NB4 (cell line): ENCODE data around the gene NELL2.

Experiments
- TF ChIP-seq, protein P1 (sequence below): IDR thresholded peaks from one replicate; pipeline ENCODE4 v1.5.1; 2012; ENCODE audit warnings: low read depth, low read length
- TF ChIP-seq, protein P2 (sequence below): IDR thresholded peaks from 2 replicates; pipeline ENCODE4 v1.6.1; 2011; ENCODE audit warnings: low read depth, low read length

DNA sequence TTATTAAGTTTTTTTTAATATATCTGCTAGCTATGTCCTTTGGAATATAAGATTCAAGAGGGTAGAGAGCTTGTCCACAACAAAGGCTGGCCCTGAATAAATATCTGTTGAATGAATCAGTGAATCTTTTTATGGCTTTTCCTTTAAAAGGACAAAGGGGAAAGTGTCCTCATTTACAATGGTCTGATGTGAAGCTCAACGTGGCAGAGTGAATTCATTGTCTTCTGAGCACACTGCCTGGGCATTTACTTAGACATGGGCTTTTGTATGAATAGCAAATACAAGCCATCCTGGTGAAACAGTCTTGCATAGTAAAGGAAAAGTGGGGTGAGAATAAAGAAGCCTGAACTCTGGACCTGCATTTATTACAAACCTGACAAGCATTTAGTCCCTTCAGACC lies 201.2 kb downstream of the NELL2 start:
- TF ChIP-seq, protein P1, sequence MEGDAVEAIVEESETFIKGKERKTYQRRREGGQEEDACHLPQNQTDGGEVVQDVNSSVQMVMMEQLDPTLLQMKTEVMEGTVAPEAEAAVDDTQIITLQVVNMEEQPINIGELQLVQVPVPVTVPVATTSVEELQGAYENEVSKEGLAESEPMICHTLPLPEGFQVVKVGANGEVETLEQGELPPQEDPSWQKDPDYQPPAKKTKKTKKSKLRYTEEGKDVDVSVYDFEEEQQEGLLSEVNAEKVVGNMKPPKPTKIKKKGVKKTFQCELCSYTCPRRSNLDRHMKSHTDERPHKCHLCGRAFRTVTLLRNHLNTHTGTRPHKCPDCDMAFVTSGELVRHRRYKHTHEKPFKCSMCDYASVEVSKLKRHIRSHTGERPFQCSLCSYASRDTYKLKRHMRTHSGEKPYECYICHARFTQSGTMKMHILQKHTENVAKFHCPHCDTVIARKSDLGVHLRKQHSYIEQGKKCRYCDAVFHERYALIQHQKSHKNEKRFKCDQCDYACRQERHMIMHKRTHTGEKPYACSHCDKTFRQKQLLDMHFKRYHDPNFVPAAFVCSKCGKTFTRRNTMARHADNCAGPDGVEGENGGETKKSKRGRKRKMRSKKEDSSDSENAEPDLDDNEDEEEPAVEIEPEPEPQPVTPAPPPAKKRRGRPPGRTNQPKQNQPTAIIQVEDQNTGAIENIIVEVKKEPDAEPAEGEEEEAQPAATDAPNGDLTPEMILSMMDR: no peak
- TF ChIP-seq, protein P2, sequence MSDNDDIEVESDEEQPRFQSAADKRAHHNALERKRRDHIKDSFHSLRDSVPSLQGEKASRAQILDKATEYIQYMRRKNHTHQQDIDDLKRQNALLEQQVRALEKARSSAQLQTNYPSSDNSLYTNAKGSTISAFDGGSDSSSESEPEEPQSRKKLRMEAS: no peak
